HepG2 (cell line): ENCODE measurements around the gene ZNFX1.

ENCODE experiments used
- BHLHE40 ChIP-seq: IDR thresholded peaks from 2 replicates; pipeline ENCODE4 v1.6.1; 2011; ENCODE audit warnings: low read length, improper control_type of control experiment
- IRF2 ChIP-seq: IDR thresholded peaks from 2 replicates; pipeline ENCODE4 v1.6.1; 2018; ENCODE audit warnings: missing genetic modification reagents, missing compliant biosample characterization
- MYC ChIP-seq: sonication (generic); formaldehyde crosslinking; IDR thresholded peaks from 2 replicates; pipeline ENCODE4 v1.9.0; 2021; ENCODE audit warnings: missing genetic modification reagents, borderline replicate concordance
- NFE2L1 ChIP-seq: sonication (generic); formaldehyde crosslinking; IDR thresholded peaks from 2 replicates; pipeline ENCODE4 v1.4.0; 2020; ENCODE audit warnings: missing genetic modification reagents, mild to moderate bottlenecking, borderline replicate concordance
- RBFOX2 ChIP-seq: fragments of 200-400 bp; formaldehyde crosslinking; IDR thresholded peaks from 2 replicates; pipeline ENCODE4 v1.6.1; 2017; ENCODE audit warnings: low read depth, mild to moderate bottlenecking, low read length
- SIN3B ChIP-seq: fragments of 150-350 bp; IDR thresholded peaks from 2 replicates; pipeline ENCODE4 v1.6.1; 2014; ENCODE audit warnings: low read length
- SRF ChIP-seq: IDR thresholded peaks from 2 replicates; pipeline ENCODE4 v1.6.1; 2011; ENCODE audit warnings: mild to moderate bottlenecking, low read depth, low read length, moderate library complexity
- ZFP1 ChIP-seq: IDR thresholded peaks from 2 replicates; pipeline ENCODE4 v1.6.1; 2016
- ZNF550 ChIP-seq: sonication (generic); formaldehyde crosslinking; IDR thresholded peaks from 2 replicates; pipeline ENCODE4 v1.4.0; 2020; ENCODE audit warnings: mild to moderate bottlenecking, missing genetic modification reagents, borderline replicate concordance
- TF ChIP-seq, protein P1 (sequence below): sonication (generic); formaldehyde crosslinking; IDR thresholded peaks from 2 replicates; pipeline ENCODE4 v1.4.0; 2020; ENCODE audit warnings: missing genetic modification reagents
- TF ChIP-seq, protein P2 (sequence below): sonication (generic); formaldehyde crosslinking; IDR thresholded peaks from 2 replicates; pipeline ENCODE4 v1.5.0; 2020; ENCODE audit warnings: mild to moderate bottlenecking, missing genetic modification reagents, moderate library complexity

DNA sequence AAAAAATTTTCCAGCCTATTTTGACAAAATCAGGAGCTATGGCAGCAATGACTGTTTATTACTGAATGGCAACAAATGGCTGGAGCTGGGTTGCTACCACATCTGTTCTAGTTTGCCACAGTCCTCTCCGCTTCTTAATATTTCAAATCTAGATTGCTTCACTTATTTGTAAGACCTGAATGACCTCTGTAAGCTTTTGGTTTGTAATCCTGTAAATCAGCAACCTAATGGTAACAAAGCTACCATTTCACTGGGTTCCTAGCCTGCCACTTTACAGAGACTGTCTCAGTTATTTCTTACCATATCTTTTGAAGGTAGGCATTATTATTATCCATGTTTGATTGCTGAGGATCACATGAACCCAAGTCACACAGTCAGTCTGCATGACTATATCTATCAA is 15.4 kb downstream of the ZNFX1 start:
- TF ChIP-seq ZFP1 (CRISPR knock-in tag) = no peak
- TF ChIP-seq, protein P1, sequence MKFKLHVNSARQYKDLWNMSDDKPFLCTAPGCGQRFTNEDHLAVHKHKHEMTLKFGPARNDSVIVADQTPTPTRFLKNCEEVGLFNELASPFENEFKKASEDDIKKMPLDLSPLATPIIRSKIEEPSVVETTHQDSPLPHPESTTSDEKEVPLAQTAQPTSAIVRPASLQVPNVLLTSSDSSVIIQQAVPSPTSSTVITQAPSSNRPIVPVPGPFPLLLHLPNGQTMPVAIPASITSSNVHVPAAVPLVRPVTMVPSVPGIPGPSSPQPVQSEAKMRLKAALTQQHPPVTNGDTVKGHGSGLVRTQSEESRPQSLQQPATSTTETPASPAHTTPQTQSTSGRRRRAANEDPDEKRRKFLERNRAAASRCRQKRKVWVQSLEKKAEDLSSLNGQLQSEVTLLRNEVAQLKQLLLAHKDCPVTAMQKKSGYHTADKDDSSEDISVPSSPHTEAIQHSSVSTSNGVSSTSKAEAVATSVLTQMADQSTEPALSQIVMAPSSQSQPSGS = no peak
- TF ChIP-seq ZNF550 = no peak
- no peak for TF ChIP-seq MYC (CRISPR knock-in tag)
- TF ChIP-seq, protein P2, sequence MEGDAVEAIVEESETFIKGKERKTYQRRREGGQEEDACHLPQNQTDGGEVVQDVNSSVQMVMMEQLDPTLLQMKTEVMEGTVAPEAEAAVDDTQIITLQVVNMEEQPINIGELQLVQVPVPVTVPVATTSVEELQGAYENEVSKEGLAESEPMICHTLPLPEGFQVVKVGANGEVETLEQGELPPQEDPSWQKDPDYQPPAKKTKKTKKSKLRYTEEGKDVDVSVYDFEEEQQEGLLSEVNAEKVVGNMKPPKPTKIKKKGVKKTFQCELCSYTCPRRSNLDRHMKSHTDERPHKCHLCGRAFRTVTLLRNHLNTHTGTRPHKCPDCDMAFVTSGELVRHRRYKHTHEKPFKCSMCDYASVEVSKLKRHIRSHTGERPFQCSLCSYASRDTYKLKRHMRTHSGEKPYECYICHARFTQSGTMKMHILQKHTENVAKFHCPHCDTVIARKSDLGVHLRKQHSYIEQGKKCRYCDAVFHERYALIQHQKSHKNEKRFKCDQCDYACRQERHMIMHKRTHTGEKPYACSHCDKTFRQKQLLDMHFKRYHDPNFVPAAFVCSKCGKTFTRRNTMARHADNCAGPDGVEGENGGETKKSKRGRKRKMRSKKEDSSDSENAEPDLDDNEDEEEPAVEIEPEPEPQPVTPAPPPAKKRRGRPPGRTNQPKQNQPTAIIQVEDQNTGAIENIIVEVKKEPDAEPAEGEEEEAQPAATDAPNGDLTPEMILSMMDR (CRISPR knock-in tag) = no peak
- TF ChIP-seq SRF = no peak
- no peak for TF ChIP-seq RBFOX2
- no peak for TF ChIP-seq SIN3B
- TF ChIP-seq IRF2 = no peak
- TF ChIP-seq NFE2L1 (CRISPR knock-in tag) = no peak
- no peak for TF ChIP-seq BHLHE40
